DMS 273 (cell line): ENCODE results near the gene ZDHHC24.
A peak's percentile ranks its signal among the peaks of the same experiment; 100 is the strongest.

ENCODE experiments used
- DNase-seq: peaks from one replicate; lab custom pipeline; 2025; ENCODE audit not compliant: unreplicated experiment; lab: John Stamatoyannopoulos, UW

ZDHHC24 gene

GRCh38 chr11:66566221-66566620, 20.4 kb upstream of the ZDHHC24 start:
- no peak for DNase-seq

DNA sequence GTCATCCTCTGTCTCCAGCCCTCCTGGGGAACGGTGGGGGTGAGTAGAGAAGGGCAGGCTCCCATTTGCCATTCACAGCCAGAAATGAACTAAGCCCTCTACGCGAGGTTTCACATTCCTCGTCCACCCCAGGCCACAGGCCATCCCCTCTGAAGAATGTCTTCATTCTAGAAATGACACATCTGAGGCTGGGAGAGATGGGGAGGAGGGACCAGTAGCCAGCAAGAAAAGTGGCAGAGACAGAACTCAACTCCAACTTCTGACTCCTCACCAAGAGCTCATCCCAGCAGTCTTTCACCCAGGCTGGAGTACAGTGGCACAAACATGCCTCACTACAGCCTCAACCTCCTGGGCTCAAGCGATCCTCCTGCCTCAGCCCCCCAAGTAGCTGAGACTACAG, 19.1 kb upstream of the ZDHHC24 start:
- no peak for DNase-seq

DNA sequence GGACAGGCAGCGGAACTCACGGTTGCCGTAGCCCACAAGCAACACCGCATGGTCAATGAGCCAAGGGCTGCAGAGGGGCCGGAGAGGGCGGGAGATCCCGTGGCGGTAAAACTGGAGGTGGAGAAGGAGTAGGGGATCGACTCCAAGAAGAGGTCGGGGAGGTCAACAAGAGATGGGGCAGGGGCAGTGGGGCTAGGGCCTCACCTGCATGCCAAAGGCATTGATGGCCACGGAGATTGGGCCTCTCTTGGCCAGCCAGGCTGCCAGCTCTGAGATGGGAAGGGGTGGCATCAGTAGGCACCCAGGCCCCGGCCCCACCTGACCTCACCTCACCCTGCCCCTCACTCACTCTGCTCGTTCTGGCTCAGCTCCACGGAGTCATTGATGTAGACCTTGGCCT, 18.7 kb upstream of the ZDHHC24 start:
- no peak for DNase-seq

GRCh38 chr11:66563832-66564231, 18.0 kb upstream of the ZDHHC24 start:
- DNase-seq, result no peak

DNA sequence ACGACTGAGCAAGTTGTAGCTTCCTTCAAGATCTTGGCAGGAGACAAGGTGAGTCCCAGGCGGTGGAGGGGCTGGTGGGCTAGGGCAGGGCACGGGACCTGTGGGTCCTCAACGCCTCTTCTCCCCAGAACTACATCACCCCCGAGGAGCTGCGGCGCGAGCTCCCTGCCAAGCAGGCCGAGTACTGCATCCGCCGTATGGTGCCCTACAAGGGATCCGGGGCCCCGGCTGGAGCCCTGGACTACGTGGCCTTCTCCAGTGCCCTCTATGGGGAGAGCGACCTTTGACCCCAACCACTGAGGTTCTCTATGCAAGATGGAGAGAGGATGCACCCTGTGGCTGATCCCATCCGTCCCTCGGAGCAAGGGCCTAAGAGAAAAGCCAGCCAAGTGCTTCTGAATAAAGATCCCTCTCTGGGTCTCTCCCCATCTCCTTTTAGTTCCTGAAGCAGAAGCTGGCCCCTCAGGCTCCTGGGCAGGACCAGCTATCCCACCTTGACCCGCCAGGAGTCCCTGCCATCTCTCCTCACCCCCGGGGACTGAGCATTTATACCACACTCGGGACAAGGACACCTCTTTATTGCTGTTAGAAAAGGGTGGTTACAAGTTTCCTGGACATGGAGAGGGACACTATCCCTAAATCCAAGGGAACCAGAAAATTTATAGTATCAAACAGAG, 17.2 kb upstream of the ZDHHC24 start:
- DNase-seq, result no peak

- no peak for DNase-seq
Observed at GRCh38 chr11:66562275-66562674, 16.4 kb upstream of the ZDHHC24 start.

DNA sequence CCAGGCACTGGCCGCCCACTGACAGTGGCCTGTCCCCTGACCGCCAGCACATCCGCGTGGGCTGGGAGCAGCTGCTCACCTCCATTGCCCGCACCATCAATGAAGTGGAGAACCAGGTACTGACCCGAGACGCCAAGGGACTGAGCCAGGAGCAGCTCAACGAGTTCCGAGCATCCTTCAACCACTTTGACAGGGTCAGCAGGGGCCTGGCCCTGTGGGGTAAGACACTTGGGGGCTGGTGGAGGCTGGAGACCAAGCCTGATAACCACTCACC, 16.1 kb upstream of the ZDHHC24 start:
- DNase-seq, result no peak

DNA sequence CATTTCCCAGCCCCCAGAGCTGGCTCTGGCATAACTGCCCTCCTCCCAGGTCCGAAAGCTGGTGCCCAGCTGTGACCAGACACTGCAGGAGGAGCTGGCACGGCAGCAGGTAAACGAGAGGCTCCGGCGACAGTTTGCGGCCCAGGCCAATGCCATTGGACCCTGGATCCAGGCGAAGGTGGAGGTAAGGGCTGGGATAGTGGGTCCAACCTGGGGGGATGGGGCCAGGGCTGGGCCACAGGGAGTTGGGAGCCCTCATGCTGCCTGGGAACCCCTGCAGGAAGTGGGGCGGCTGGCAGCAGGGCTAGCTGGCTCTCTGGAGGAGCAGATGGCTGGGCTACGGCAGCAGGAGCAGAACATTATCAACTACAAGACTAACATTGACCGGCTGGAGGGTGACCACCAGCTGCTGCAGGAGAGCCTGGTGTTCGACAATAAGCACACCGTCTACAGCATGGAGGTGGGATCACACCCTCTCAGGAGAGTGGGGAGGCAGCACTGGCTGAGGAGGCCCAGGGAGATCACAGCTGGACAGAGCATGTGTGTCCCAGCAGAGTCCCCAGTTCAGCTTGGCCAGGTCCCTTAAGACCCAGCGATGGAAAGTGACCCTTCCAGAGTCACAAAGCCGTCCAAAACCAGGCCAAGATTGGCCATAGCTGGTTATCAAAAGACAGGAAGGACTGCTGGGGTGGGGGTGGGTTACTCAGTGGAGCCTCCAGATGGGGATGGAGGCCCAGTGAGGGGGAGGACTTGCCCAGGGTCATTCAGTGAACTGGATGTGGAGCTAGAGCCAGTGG, 15.5 kb upstream of the ZDHHC24 start:
- peak; percentile 78 for DNase-seq

- DNase-seq, result no peak
Observed at GRCh38 chr11:66559866-66560676, 14.2 kb upstream of the ZDHHC24 start.

- no peak for DNase-seq
Observed at GRCh38 chr11:66559142-66559865, 13.5 kb upstream of the ZDHHC24 start.

GRCh38 chr11:66557733-66558326, 12.0 kb upstream of the ZDHHC24 start:
- peak; percentile 64 for DNase-seq

DNA sequence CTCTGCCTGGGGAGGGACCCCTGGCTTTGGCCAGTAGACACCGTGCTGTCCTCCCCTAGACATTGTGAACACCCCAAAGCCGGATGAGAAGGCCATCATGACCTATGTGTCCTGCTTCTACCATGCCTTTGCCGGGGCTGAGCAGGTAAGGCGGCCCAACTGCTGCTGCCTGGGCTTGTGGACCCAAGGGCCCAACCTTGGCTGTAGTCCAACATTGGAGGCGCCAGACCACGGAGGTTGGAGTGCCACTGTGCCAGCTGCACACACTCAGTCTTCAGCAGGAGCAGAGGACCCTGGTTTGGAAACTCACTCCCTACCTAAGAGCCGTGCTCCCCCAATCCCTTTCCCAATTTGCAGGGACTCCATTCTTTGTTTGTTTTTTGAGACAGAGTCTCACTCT, 10.2 kb upstream of the ZDHHC24 start:
- no peak for DNase-seq

- DNase-seq, result no peak
Observed at GRCh38 chr11:66555416-66555815, 9.6 kb upstream of the ZDHHC24 start.

GRCh38 chr11:66554602-66555001, 8.8 kb upstream of the ZDHHC24 start:
- DNase-seq, result no peak

DNA sequence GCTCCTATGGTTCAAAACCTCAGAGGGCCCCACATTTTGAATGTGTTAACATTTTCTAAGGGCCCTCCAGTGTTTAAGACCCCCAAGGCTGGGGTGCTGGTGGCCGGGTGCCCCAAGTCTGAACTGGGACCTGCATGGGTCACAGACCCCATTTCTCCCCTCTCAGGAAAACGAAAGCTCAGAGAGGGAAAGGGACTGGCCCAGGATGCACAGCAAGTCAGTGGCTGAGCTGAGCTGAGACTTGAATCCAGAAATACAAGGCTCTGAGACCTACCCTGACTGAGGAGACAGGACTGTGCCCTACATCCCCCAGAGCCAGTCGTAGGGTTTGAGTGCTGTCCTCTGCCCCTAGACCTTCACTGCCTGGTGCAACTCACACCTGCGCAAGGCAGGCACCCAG, 5.0 kb upstream of the ZDHHC24 start:
- no peak for DNase-seq

DNA sequence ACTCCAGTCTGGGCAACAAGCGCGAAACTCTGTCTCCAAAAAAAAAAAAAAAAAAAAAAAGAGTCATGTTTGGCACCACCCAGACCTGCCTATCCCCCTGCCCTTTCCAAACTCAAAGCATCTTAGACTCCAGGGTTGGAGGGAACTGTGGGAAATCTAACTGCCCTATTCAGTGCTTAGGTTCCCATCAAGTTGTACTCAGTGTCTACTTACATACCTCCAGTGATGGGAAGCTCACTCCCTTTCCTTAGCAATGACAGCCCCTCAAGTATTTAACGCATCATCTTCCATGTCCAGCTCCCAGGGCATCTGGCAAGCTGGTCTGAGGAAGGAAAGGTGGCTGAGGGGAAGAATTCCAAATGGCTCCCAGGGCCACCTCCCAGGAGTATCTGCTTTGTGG, 3.8 kb upstream of the ZDHHC24 start:
- no peak for DNase-seq

DNA sequence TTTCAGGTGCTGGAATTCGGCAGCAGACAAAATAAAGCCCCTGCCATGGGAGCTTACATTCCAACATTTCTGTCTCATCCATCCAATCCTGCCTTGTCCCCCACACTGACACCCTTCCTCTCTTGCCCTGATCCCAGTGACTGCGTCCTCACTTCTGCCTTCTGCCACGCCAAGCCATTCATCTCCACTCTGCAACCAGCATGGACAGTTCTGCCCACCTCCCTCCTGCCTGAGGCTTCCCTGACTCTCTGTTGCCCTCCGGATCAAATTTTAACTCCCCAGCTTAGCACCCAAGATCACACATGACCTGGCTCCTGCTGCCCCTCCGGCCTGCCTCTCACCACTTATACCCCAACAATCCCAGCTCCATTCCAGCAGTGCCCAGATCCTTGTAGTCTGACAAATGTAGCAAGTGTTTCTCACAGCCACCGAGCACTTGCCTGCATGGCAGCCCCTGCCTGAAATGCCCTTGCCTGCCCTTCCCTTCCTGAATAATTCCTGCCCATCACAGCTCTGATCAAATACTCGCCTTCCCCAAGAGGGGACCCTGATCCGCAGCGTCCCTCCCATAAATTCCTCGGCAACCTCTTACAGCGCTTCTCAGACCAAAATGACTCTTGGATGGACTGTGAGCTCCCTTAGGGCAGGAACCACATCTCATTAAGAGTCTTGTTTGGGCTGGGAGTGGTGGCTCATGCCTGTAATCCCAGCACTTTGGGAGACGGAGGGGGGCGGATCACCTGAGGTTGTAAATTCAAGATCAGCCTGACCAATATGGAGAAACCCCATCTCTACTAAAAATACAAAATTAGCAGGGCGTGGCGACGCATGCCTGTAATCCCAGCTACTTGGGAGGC, 3.2 kb upstream of the ZDHHC24 start:
- DNase-seq, result no peak

GRCh38 chr11:66548041-66548440, 2.2 kb upstream of the ZDHHC24 start:
- peak; percentile 33 for DNase-seq

DNA sequence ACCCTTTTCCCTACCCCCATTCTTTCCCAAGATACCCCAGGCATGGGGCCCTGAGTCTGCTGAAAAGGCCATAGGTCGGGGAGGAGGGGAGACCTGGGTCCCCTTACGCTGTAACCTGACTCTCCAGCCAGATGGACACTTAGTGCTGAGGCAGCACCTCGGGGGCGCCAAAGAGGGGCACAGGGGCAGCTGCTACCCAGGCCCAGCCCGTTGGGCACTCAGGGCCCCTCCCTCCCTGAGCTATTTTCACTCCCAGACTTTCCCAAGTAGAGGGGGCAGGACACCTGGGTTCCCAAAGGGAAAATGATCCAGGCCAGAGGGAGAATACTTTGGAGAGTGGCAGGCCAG, 1.8 kb upstream of the ZDHHC24 start:
- peak; percentile 52 for DNase-seq

DNA sequence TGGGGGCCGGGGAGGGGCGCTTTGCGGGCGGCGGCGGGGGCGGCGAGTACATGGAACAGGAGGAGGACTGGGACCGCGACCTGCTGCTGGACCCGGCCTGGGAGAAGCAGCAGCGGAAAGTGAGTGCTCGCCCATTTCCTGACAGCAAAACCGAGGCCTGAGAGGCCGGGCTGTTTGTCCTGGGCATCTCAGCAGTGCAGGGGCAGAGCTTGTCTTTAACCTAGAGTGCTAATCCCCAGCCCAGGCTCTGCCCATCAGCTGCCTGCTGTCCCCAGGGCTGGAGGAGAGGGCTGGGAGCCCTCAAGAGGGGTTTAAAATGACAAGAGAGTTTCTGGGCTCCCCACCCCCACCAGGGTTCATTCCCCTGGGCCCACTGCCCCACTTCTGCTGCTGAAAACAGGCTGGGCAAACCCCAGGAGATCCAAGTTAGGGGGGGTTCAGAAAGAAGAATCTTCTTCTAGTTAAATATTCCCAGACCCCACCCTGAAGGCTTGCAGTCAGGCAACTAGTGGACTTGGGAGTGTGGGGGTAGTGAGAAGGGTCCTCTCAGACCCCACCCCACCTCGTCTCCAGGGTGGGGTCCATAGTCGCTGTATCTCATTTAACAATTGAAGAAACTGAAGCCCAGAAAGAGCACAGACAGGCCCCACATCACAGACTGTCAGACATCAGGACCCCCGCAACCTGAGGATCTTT, 1.3 kb upstream of the ZDHHC24 start:
- DNase-seq, result peak; percentile 39
